Measurements from ENCODE around the gene CYTIP. TPM values are rescaled to one million over a fixed set of nuclear protein-coding genes. Genes with fewer than 3 reads are reported as not detected.

CYTIP gene
- total and polyA plus RNA-seq, 4 donors, result 1.6 to 5.5 (median 2.1) TPM

GRCh38 chr2:157460384-157460837 is 16.5 kb upstream of the CYTIP start:
- DNase-seq (ENCODE audit: low spot score), result no peak
- Histone ChIP-seq H3K4me1 (ENCODE audit: control insufficient read depth in 4 of 4, insufficient read depth in 4 of 4, low read length in 3 of 4) (peaks cover 0 to 2% (median 0%) of the 10 kb centered on the region in 4 donors), H3K27ac (ENCODE audit: low read depth in 1 of 2, low read length in 2 of 2) (no peak overlapping the region), H3K9me3 (ENCODE audit: control insufficient read depth in 4 of 4, low read length in 3 of 4) (no peaks in the 10 kb centered on the region), H3K27me3 (ENCODE audit: control insufficient read depth in 4 of 4, insufficient read depth in 4 of 4, low read length in 3 of 4) (no peaks in the 10 kb centered on the region), H3K9ac (ENCODE audit: low read depth in 1 of 2, low read length in 2 of 2) (no peak overlapping the region), H3K36me3 (ENCODE audit: control insufficient read depth in 4 of 4, insufficient read depth in 3 of 4, low read depth in 1 of 4, low read length in 3 of 4) (no peaks in the 10 kb centered on the region), H3K4me3 (ENCODE audit: low read depth in 1 of 3, low read length in 3 of 3) (no peak overlapping the region)
- TF ChIP-seq ATF3 (IDR thresholded peaks at IDR 0.05), result no peak
- no peak for TF ChIP-seq RXRA (IDR thresholded peaks at IDR 0.05)
- no peak for TF ChIP-seq SP1 (IDR thresholded peaks at IDR 0.05)
- TF ChIP-seq MAX (IDR thresholded peaks at IDR 0.05), result no peak
- TF ChIP-seq ZBTB33 (IDR thresholded peaks at IDR 0.05), result no peak
- TF ChIP-seq RAD21 (IDR thresholded peaks at IDR 0.05), result no peak
- no peak for TF ChIP-seq EGR1 (IDR thresholded peaks at IDR 0.05; ENCODE audit: low read depth in 2 of 2)
- no peak for TF ChIP-seq JUND (IDR thresholded peaks at IDR 0.05)
- no peak for TF ChIP-seq CTCF (IDR thresholded peaks at IDR 0.05; ENCODE audit: low read depth, low read length, missing input control)
- TF ChIP-seq REST (IDR thresholded peaks at IDR 0.05), result no peak
- 57% methylated on average over 3 of the region's 3 CpGs for WGBS

GRCh38 chr2:157459486-157459885 is 15.6 kb upstream of the CYTIP start:
- no peak overlapping the region for H3K4me3 ChIP-seq (ENCODE audit: low read depth in 1 of 3, low read length in 3 of 3)
- peaks cover 0 to 2% (median 0%) of the 10 kb centered on the region in 4 donors for H3K4me1 ChIP-seq (ENCODE audit: control insufficient read depth in 4 of 4, insufficient read depth in 4 of 4, low read length in 3 of 4)
- no peaks in the 10 kb centered on the region for H3K27me3 ChIP-seq (ENCODE audit: control insufficient read depth in 4 of 4, insufficient read depth in 4 of 4, low read length in 3 of 4)
- H3K36me3 ChIP-seq (ENCODE audit: control insufficient read depth in 4 of 4, insufficient read depth in 3 of 4, low read depth in 1 of 4, low read length in 3 of 4), result no peaks in the 10 kb centered on the region
- no peak overlapping the region for H3K9ac ChIP-seq (ENCODE audit: low read depth in 1 of 2, low read length in 2 of 2)
- H3K9me3 ChIP-seq (ENCODE audit: control insufficient read depth in 4 of 4, low read length in 3 of 4), result no peaks in the 10 kb centered on the region
- TF ChIP-seq SP1 (IDR thresholded peaks at IDR 0.05) (no peak), TAF1 (conservative IDR thresholded peaks at IDR 0.05) (no peak), ATF3 (IDR thresholded peaks at IDR 0.05) (no peak), FOXA2 (IDR thresholded peaks at IDR 0.05) (no peak), JUND (IDR thresholded peaks at IDR 0.05) (no peak)
- 90% methylated on average over 6 of the region's 6 CpGs for WGBS
- no peak for DNase-seq (ENCODE audit: low spot score)
- H3K27ac ChIP-seq (ENCODE audit: low read depth in 1 of 2, low read length in 2 of 2), result no peak overlapping the region

Data from liver (tissue), 9 donors.